A549 (cell line): ENCODE data around the gene NUP50. TPM values are rescaled to one million over a fixed set of nuclear protein-coding genes. Genes with fewer than 3 reads are reported as not detected.

Source experiments
- ATAC-seq, 2 experiments: fragments of 200-7000 bp in 1 of 2; fragments of >200 bp in 1 of 2; cut with Nextera tagmentation in 1 of 2; cut with Tn5 transposase in 1 of 2; 3 replicates each; pipeline versions ENCODE4 v1.8.0 to v1.9.1; 2018 to 2020; ENCODE audit warnings: mild to moderate bottlenecking in 1 of 2, moderate library complexity in 1 of 2
- CTCF ChIA-PET: fragments of 300-600 bp; sonication (Branson Sonifier 250); formaldehyde crosslinking; extraction: SDS; loops from one replicate; lab custom pipeline; 2021; ENCODE audit warnings: antibody characterized with exemption, inconsistent platforms; lab: Yijun Ruan, JAX
- POLR2A ChIA-PET: fragments of 350-600 bp; formaldehyde crosslinking; extraction: SDS; loops from one replicate; lab custom pipeline; 2021; ENCODE audit warnings: antibody characterized with exemption, inconsistent platforms; lab: Yijun Ruan, JAX
- DNase-seq, 2 experiments: peaks; one replicate each; pipeline versions ENCODE4 v3.0.0 to v3.0.0-alpha.2; 2011 to 2016; ENCODE audit warnings: low read depth in 1 of 2, low spot score in 1 of 2
- FAIRE-seq: peaks from 2 replicates; lab custom pipeline; 2011; peaks lifted over from hg19 to GRCh38; lab: Jason Lieb, UNC
- H3K27ac ChIP-seq, 2 experiments: fragments of >200 bp; sonication (Bioruptor Twin); formaldehyde crosslinking; 3 replicates each; pipeline ENCODE4 v1.5.1; 2016 to 2017
- H3K4me1 ChIP-seq: fragments of >200 bp; sonication (Bioruptor Twin); formaldehyde crosslinking; 3 replicates; pipeline ENCODE4 v1.6.1; 2016
- H3K4me2 ChIP-seq: fragments of >200 bp; sonication (Bioruptor Twin); formaldehyde crosslinking; 3 replicates; pipeline ENCODE4 v1.6.1; 2016
- H3K4me3 ChIP-seq: fragments of >200 bp; sonication (Bioruptor Twin); formaldehyde crosslinking; 3 replicates; pipeline ENCODE4 v1.5.1; 2016
- H3K9me3 ChIP-seq: fragments of >200 bp; sonication (Bioruptor Twin); formaldehyde crosslinking; 3 replicates; pipeline ENCODE4 v1.6.1; 2016
- CBX8 ChIP-seq: fragments of 200-600 bp; sonication (generic); IDR thresholded peaks from 2 replicates; pipeline ENCODE4 v1.6.1; 2016
- E2F6 ChIP-seq: IDR thresholded peaks from 2 replicates; pipeline ENCODE4 v1.6.1; 2012; ENCODE audit warnings: low read depth, borderline replicate concordance
- HEYL ChIP-seq: fragments of 250-450 bp; sonication (Bioruptor Pico); IDR thresholded peaks from 2 replicates; pipeline ENCODE4 v1.8.0; 2021; ENCODE audit warnings: mild to moderate bottlenecking, moderate library complexity
- JUN ChIP-seq, 2 experiments: fragments of >200 bp; sonication (Bioruptor Twin); formaldehyde crosslinking; IDR thresholded peaks; 2 replicates in 1 of 2; 3 replicates in 1 of 2; pipeline ENCODE4 v1.6.1; 2016 to 2017
- PBX3 ChIP-seq: IDR thresholded peaks from 2 replicates; pipeline ENCODE4 v1.6.1; 2012
- POLR2AphosphoS2 ChIP-seq: conservative IDR thresholded peaks from 2 replicates; pipeline ENCODE4 v1.6.1; 2012; ENCODE audit warnings: low read length, improper control_type of control experiment, inconsistent platforms
- REST ChIP-seq: fragments of 200-600 bp; sonication (generic); IDR thresholded peaks from 2 replicates; pipeline ENCODE4 v1.6.1; 2016; ENCODE audit warnings: antibody characterized with exemption, mild to moderate bottlenecking, moderate library complexity
- ZC3H11A ChIP-seq: fragments of 450-650 bp; IDR thresholded peaks from 2 replicates; pipeline ENCODE4 v1.6.1; 2014; ENCODE audit warnings: antibody characterized with exemption, mild to moderate bottlenecking
- WGBS: methylation state at CpG from one replicate; pipeline ENCODE4 v1.1.6; 2017; ENCODE audit errors: missing lambda C conversion rate; 5-methylcytosine and 5-hydroxymethylcytosine counted together
- polyA plus RNA-seq, 4 experiments: library from polyadenylated mRNA; depleted of rRNA in 3 of 4; stranded (reverse); fragments of >200 nt; fragmentation: RNase III in 1 of 4; extraction: RNeasy Plus Mini Kit Qiagen cat#74134 plus additional on column Dnase treatment in 1 of 4; gene quantifications; 2 replicates in 3 of 4; 3 replicates in 1 of 4; pipeline ENCODE4 v1.2.3, GENCODE V29; 2011 to 2017
- TF ChIP-seq, protein P1 (sequence below): fragments of 450-650 bp; IDR thresholded peaks from 2 replicates; pipeline ENCODE4 v1.6.1; 2014; ENCODE audit warnings: antibody characterized with exemption
- TF ChIP-seq, protein P2 (sequence below): fragments of 250-450 bp; sonication (Bioruptor Pico); IDR thresholded peaks from 2 replicates; pipeline ENCODE4 v1.5.0; 2021; ENCODE audit warnings: mild to moderate bottlenecking, moderate library complexity, borderline replicate concordance

NUP50 gene
- polyA plus RNA-seq, 2 of the 4 experiments (the other 2 are of a cell fraction), result 16.7 to 25.3 TPM

- ChIA-PET POLR2A (no interaction called here), CTCF (interaction anchor here (1.1 to 1.4 kb wide), 3 partner anchors 10 to 19 kb away, joined by 3 to 6 read pairs (median 3); no protein-coding TSS in a partner anchor)
- WGBS, result 82% methylated on average over 13 of the region's 17 CpGs
- Histone ChIP-seq H3K4me2 (no peak overlapping the region), H3K27ac (peak overlapping the region in 1 of 2 experiments; percentile 26; a peak in 2 of 6 replicates), H3K4me3 (no peak overlapping the region), H3K4me1 (peaks cover 6% of the 10 kb centered on the region; the same call in 2 of the 3 replicates), H3K9me3 (no peaks in the 10 kb centered on the region)
- no peak for DNase-seq
- no peak for TF ChIP-seq ZC3H11A
- no peak for TF ChIP-seq CBX8
- TF ChIP-seq, protein P1, sequence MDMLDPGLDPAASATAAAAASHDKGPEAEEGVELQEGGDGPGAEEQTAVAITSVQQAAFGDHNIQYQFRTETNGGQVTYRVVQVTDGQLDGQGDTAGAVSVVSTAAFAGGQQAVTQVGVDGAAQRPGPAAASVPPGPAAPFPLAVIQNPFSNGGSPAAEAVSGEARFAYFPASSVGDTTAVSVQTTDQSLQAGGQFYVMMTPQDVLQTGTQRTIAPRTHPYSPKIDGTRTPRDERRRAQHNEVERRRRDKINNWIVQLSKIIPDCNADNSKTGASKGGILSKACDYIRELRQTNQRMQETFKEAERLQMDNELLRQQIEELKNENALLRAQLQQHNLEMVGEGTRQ, result no peak
- TF ChIP-seq PBX3, result no peak
- no peak for FAIRE-seq
- ATAC-seq, result no peak; a peak in 1 of 6 replicates
Measured at GRCh38 chr22:45226503-45227186, 62.9 kb downstream of the NUP50 start.

GRCh38 chr22:45227645-45228400 lies 64.1 kb downstream of the NUP50 start:
- ATAC-seq, result no peak
- FAIRE-seq, result no peak
- DNase-seq, result no peak
- H3K4me1 ChIP-seq, result peaks cover 6% of the 10 kb centered on the region; the same call in 2 of the 3 replicates
- ChIA-PET POLR2A (no interaction called here), CTCF (no interaction called here)
- H3K27ac ChIP-seq, result no peak overlapping the region
- H3K4me3 ChIP-seq, result no peak overlapping the region
- no peak overlapping the region for H3K4me2 ChIP-seq
- no peak for TF ChIP-seq HEYL (CRISPR knock-in tag)
- TF ChIP-seq, protein P2, sequence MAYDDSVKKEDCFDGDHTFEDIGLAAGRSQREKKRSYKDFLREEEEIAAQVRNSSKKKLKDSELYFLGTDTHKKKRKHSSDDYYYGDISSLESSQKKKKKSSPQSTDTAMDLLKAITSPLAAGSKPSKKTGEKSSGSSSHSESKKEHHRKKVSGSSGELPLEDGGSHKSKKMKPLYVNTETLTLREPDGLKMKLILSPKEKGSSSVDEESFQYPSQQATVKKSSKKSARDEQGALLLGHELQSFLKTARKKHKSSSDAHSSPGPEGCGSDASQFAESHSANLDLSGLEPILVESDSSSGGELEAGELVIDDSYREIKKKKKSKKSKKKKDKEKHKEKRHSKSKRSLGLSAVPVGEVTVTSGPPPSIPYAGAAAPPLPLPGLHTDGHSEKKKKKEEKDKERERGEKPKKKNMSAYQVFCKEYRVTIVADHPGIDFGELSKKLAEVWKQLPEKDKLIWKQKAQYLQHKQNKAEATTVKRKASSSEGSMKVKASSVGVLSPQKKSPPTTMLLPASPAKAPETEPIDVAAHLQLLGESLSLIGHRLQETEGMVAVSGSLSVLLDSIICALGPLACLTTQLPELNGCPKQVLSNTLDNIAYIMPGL (CRISPR knock-in tag), result no peak
- no peak for TF ChIP-seq JUN (IDR thresholded peaks at IDR 0.05)
- no peak for TF ChIP-seq PBX3
- TF ChIP-seq E2F6, result no peak
- no peak for TF ChIP-seq CBX8
- TF ChIP-seq REST, result no peak
- TF ChIP-seq POLR2AphosphoS2, result no peak
- no peaks in the 10 kb centered on the region for H3K9me3 ChIP-seq
- 92% methylated on average over 12 of the region's 16 CpGs for WGBS
